Right lobe of liver (tissue), 4 donors: ENCODE results near the gene DNASE2.

ENCODE experiments used
- CTCF ChIP-seq, 4 donors: fragments of 200-600 bp in 3 of 4; fragments of 450-650 bp in 1 of 4; IDR thresholded peaks; one replicate each; pipeline versions ENCODE4 v1.5.1 to v1.8.0; 2016 to 2022; ENCODE audit warnings: antibody characterized with exemption in 4 of 4, mild to moderate bottlenecking in 2 of 4
- POLR2A ChIP-seq: fragments of 450-650 bp; IDR thresholded peaks from one replicate; pipeline ENCODE4 v1.6.1; 2017; ENCODE audit warnings: antibody characterized with exemption, mild to moderate bottlenecking
- donor health status: DM: no; HTN: no; CAD: no.
- donor health status: DM: no; HTN: no; CAD: no.
- donor health status: DM: no; HTN: yes; CAD: no.

GRCh38 chr19:12896460-12896859, 15.2 kb upstream of the DNASE2 start:
- TF ChIP-seq CTCF (IDR thresholded peaks at IDR 0.05) (no peak), POLR2A (no peak)
